Suprapubic skin (tissue), 4 donors: ENCODE data around the gene KDM5A. TPM values are rescaled to one million over a fixed set of nuclear protein-coding genes. Genes with fewer than 3 reads are reported as not detected.

ENCODE experiments used
- DNase-seq, 2 donors: peaks; one replicate each; pipeline ENCODE4 v3.0.0-alpha.2; 2019; ENCODE audit warnings: low spot score in 2 of 2
- H3K27ac ChIP-seq: fragments of 200-600 bp; sonication (generic); one replicate; pipeline ENCODE4 v1.5.1; 2019
- H3K27me3 ChIP-seq: fragments of 200-600 bp; sonication (generic); one replicate; pipeline ENCODE4 v1.5.1; 2019
- H3K36me3 ChIP-seq: fragments of 200-600 bp; sonication (generic); one replicate; pipeline ENCODE4 v1.5.1; 2019
- H3K4me1 ChIP-seq: fragments of 200-600 bp; sonication (generic); one replicate; pipeline ENCODE4 v1.5.1; 2019
- H3K4me3 ChIP-seq: fragments of 200-600 bp; sonication (generic); one replicate; pipeline ENCODE4 v1.5.1; 2019; ENCODE audit warnings: mild to moderate bottlenecking
- H3K9me3 ChIP-seq: fragments of 200-600 bp; sonication (generic); one replicate; pipeline ENCODE4 v1.5.1; 2019
- EP300 ChIP-seq: sonication (generic); formaldehyde crosslinking; IDR thresholded peaks from one replicate; pipeline ENCODE4 v1.6.1; 2017; ENCODE audit warnings: antibody characterized with exemption
- POLR2A ChIP-seq, 2 donors: fragments of 450-650 bp; IDR thresholded peaks; one replicate each; pipeline ENCODE4 v1.6.1; 2017; ENCODE audit warnings: antibody characterized with exemption in 2 of 2, mild to moderate bottlenecking in 2 of 2, moderate library complexity in 2 of 2
- POLR2AphosphoS5 ChIP-seq, 3 donors: sonication (generic); formaldehyde crosslinking; IDR thresholded peaks; one replicate each; pipeline ENCODE4 v1.6.1; 2017; ENCODE audit warnings: antibody characterized with exemption in 3 of 3
- WGBS: methylation state at CpG from one replicate; pipeline ENCODE4 v1.1.5; 2018; 5-methylcytosine and 5-hydroxymethylcytosine counted together
- total RNA-seq, 4 donors: library from RNA; depleted of rRNA; stranded (reverse); fragments of >200 nt; gene quantifications; one replicate each; pipeline ENCODE4 v1.1.0, GENCODE V29; 2016
- TF ChIP-seq, protein P1 (sequence below), 2 donors: fragments of 200-600 bp in 1 of 2; fragments of 450-650 bp in 1 of 2; sonication (generic) in 1 of 2; IDR thresholded peaks; one replicate each; pipeline ENCODE4 v1.5.1; 2016 to 2019; ENCODE audit warnings: antibody characterized with exemption in 2 of 2, mild to moderate bottlenecking in 1 of 2, moderate library complexity in 1 of 2

KDM5A gene
- total RNA-seq, 4 donors from 2014 or later = 43.1 to 126 (median 92.1) TPM

DNA sequence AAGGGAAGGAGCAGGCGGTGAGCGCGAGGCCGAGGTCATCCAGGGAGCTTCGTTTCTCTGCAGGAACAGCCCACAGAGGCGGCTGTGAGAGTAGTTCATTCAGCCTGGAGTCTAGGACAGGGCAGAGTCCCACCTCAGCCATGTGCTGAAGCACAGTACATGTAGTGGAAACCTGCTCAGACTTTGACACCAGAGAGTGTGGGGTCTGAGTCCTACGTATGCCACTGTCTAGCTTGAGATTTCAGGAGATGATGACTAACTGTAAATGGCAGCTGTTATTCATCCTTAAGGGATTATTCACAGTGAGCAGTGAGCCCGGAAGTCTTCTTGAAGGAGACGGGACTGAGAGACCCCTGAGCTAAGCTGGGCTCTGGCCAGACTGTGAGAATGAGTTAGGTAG lies 125.5 kb downstream of the KDM5A start:
- no peak for TF ChIP-seq EP300
- TF ChIP-seq POLR2A (IDR thresholded peaks at IDR 0.05) = no peak
- TF ChIP-seq, protein P1, sequence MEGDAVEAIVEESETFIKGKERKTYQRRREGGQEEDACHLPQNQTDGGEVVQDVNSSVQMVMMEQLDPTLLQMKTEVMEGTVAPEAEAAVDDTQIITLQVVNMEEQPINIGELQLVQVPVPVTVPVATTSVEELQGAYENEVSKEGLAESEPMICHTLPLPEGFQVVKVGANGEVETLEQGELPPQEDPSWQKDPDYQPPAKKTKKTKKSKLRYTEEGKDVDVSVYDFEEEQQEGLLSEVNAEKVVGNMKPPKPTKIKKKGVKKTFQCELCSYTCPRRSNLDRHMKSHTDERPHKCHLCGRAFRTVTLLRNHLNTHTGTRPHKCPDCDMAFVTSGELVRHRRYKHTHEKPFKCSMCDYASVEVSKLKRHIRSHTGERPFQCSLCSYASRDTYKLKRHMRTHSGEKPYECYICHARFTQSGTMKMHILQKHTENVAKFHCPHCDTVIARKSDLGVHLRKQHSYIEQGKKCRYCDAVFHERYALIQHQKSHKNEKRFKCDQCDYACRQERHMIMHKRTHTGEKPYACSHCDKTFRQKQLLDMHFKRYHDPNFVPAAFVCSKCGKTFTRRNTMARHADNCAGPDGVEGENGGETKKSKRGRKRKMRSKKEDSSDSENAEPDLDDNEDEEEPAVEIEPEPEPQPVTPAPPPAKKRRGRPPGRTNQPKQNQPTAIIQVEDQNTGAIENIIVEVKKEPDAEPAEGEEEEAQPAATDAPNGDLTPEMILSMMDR (IDR thresholded peaks at IDR 0.05) = no peak
- no peak for TF ChIP-seq POLR2AphosphoS5 (IDR thresholded peaks at IDR 0.05)
- WGBS = 72% methylated on average over 9 of the region's 9 CpGs
- Histone ChIP-seq H3K36me3 (no peaks in the 10 kb centered on the region), H3K27me3 (peaks cover 55% of the 10 kb centered on the region), H3K4me3 (no peak overlapping the region), H3K9me3 (no peaks in the 10 kb centered on the region), H3K4me1 (no peaks in the 10 kb centered on the region), H3K27ac (no peak overlapping the region)
- no peak for DNase-seq

DNA sequence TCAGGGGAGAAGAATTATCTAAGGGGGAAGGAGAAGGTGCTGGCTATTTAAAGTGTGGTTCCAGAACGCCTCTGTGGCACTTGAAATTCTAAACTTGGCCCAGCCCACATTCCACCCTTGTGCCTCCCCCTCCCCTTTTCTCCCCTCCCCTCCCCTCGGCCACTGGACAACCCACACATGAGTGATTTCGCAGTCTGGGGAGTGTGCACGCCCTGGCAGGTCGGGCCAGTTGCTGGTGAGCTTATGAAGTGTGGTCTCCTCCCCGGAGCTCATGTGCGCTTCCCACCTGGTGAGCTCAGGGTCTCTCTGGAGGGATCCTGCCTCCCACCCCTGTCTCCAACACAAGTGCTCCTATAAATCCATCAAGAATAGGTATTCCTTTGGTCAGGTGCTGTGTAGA lies 126.3 kb downstream of the KDM5A start, which contains the start of gene SLC6A13:
SLC6A13 (minus strand) TSS at position 20 of the 400 bp plus-strand sequence. CDS start 2,784 bp downstream, outside the sequence.
- TF ChIP-seq EP300 (no peak), POLR2A (IDR thresholded peaks at IDR 0.05) (no peak), POLR2AphosphoS5 (IDR thresholded peaks at IDR 0.05) (no peak)
- TF ChIP-seq, protein P1 (IDR thresholded peaks at IDR 0.05) = no peak
- no peak for DNase-seq
- 23% methylated on average over 7 of the region's 7 CpGs for WGBS
- peaks cover 59% of the 10 kb centered on the region for H3K27me3 ChIP-seq
- H3K27ac ChIP-seq = no peak within 1 kb of the TSS
- no peaks in the 10 kb centered on the region for H3K36me3 ChIP-seq
- no peak within 1 kb of the TSS for H3K4me3 ChIP-seq
- no peaks in the 10 kb centered on the region for H3K4me1 ChIP-seq
- H3K9me3 ChIP-seq = no peaks in the 10 kb centered on the region

DNA sequence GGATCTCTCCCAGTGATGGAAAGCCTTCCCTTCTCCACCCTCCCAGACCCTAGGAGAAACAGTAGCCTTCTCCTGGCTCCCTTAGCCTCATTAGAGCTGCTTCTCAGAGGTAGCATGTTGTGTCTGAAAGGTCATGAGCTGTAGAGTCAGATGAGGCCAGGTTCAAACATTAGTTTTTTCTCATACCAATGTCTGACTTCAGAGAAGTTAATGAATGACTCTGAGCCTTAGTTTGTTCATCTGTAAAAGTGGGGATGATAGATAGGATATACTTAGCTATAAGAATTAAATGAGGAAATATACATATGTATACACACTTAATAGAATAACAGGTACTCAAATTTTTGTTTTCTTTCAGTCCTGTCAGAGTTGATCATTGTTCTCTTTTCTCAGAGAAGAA lies 127.0 kb downstream of the KDM5A start:
- no peak overlapping the region for H3K27ac ChIP-seq
- H3K4me1 ChIP-seq = no peaks in the 10 kb centered on the region
- no peak for DNase-seq
- peaks cover 66% of the 10 kb centered on the region for H3K27me3 ChIP-seq
- TF ChIP-seq POLR2A (IDR thresholded peaks at IDR 0.05) = no peak
- TF ChIP-seq, protein P1 (IDR thresholded peaks at IDR 0.05) = no peak
- no peak for TF ChIP-seq POLR2AphosphoS5 (IDR thresholded peaks at IDR 0.05)
- TF ChIP-seq EP300 = no peak
- H3K4me3 ChIP-seq = no peak overlapping the region
- H3K36me3 ChIP-seq = no peaks in the 10 kb centered on the region
- H3K9me3 ChIP-seq = no peaks in the 10 kb centered on the region

DNA sequence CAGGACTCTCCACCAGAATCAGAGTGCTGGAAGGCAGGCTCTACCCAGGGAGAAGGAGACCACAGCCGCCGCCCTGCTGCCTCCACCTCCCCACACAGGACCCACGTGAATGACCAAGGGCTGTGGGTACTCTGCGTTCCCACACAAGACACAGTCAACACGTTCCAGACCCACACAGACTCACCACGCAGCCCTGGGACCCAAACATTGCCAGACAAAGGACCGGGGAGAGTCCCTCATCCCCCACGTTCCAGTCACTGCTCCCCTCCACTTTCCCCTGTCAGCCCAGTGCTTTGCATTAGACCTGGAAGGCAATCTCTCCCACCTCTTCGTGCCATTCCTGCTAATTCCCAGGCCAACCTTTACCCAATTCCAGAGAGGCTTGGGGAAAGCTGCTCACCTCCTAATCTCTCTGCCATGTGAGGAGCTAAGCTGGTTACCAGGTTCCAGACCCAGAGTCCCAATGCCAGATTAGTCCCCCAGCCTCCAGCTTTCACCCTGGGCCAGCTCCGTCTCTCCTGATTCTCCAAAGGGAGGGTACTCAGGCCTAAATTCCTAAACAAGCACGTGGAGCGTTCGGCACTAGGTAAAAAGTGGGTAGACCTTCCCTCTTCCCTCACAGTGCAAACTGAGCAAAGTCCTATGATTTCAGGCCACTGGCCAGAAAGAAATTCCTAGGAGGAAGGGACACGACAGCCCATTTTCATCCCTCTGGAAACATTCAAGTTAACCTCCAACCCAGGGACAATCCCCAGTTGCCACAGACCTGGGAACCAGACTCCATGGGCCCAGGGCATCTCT lies 131.4 kb downstream of the KDM5A start:
- Histone ChIP-seq H3K4me1 (no peaks in the 10 kb centered on the region), H3K27ac (no peak overlapping the region), H3K4me3 (no peak overlapping the region), H3K9me3 (no peaks in the 10 kb centered on the region), H3K36me3 (no peaks in the 10 kb centered on the region), H3K27me3 (peaks cover 51% of the 10 kb centered on the region)
- 66% methylated on average over 14 of the region's 14 CpGs for WGBS
- TF ChIP-seq, protein P1 (IDR thresholded peaks at IDR 0.05) = no peak
- TF ChIP-seq EP300 (no peak), POLR2AphosphoS5 (IDR thresholded peaks at IDR 0.05) (no peak), POLR2A (IDR thresholded peaks at IDR 0.05) (no peak)
- no peak for DNase-seq

DNA sequence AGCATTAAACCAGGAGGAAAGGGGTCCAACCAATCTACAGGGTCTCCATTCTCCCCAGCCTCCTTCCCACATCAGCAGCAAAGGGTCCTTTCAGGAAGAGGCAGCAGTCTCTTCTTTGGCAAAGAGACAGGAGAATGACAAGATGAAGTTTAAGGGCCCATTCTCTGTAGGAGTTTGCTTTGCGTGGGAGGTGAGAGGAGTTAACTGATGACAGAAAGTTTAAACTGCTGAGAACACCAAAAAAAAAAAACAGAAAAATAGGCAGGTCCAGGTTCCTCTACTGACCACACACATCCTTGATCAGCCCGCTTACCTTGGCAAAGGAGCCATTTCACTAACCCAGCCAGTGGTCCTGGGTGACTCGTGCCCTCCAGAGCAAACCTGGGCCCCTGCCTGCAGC lies 132.2 kb downstream of the KDM5A start:
- no peaks in the 10 kb centered on the region for H3K9me3 ChIP-seq
- no peak overlapping the region for H3K4me3 ChIP-seq
- no peaks in the 10 kb centered on the region for H3K4me1 ChIP-seq
- WGBS = 71% methylated on average over 3 of the region's 3 CpGs
- no peak overlapping the region for H3K27ac ChIP-seq
- DNase-seq = no peak
- H3K27me3 ChIP-seq = peaks cover 44% of the 10 kb centered on the region
- H3K36me3 ChIP-seq = no peaks in the 10 kb centered on the region
- no peak for TF ChIP-seq POLR2A (IDR thresholded peaks at IDR 0.05)
- TF ChIP-seq, protein P1 (IDR thresholded peaks at IDR 0.05) = no peak
- no peak for TF ChIP-seq POLR2AphosphoS5 (IDR thresholded peaks at IDR 0.05)
- TF ChIP-seq EP300 = no peak
